GM10266 (cell line): ENCODE data around the gene MYH11.

Experiments used
- DNase-seq: peaks from one replicate; pipeline ENCODE4 v3.0.0; 2012; ENCODE audit errors: extremely low spot score
- TF ChIP-seq, protein P1 (sequence below): IDR thresholded peaks from 2 replicates; pipeline ENCODE4 v1.5.1; 2012; ENCODE audit warnings: mild to moderate bottlenecking, low read depth; ENCODE audit not compliant: control insufficient read depth, insufficient read depth; ENCODE audit errors: missing control alignments

The MYH11 gene

DNA sequence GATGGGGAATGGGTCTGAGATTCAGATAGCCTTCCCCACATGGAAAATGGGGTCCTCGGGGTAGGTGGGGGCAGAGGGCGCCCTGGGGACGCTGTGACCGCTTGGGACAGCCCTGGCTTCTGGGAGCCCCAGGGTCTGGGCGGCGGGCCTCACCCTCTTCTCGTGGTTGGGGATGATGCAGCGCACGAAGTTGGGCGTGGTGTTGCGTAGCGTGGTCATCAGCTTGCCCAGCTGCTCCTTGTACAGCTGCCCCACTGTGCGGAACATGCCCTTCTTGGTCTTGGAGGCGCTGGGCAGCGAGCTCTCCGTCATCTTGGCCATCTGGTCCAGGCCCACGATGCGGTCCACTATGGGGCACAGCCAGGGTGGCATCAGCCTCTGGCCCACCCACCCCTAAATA is 106.8 kb downstream of the MYH11 start:
- DNase-seq = no peak
- TF ChIP-seq, protein P1, sequence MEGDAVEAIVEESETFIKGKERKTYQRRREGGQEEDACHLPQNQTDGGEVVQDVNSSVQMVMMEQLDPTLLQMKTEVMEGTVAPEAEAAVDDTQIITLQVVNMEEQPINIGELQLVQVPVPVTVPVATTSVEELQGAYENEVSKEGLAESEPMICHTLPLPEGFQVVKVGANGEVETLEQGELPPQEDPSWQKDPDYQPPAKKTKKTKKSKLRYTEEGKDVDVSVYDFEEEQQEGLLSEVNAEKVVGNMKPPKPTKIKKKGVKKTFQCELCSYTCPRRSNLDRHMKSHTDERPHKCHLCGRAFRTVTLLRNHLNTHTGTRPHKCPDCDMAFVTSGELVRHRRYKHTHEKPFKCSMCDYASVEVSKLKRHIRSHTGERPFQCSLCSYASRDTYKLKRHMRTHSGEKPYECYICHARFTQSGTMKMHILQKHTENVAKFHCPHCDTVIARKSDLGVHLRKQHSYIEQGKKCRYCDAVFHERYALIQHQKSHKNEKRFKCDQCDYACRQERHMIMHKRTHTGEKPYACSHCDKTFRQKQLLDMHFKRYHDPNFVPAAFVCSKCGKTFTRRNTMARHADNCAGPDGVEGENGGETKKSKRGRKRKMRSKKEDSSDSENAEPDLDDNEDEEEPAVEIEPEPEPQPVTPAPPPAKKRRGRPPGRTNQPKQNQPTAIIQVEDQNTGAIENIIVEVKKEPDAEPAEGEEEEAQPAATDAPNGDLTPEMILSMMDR = no peak

DNA sequence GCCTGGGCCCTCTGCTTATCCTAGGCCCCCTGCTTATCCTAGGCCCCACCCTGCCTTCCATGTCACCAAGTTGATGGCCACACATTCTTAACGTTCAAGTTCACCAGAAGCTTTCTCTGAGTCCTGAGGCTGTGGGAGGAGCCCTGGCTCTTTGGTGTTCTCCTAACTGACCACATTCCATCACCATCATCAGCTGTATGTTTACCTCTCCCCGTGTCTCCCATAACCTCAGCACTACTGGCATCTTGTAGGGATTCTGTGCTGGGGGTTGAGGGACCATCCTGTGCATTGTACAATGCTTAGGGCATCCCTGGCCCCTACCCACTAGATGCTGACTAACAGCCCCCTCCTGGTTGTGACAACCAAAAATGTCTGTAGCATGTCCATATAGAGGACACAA is 107.5 kb downstream of the MYH11 start:
- TF ChIP-seq, protein P1 = no peak
- DNase-seq = no peak

DNA sequence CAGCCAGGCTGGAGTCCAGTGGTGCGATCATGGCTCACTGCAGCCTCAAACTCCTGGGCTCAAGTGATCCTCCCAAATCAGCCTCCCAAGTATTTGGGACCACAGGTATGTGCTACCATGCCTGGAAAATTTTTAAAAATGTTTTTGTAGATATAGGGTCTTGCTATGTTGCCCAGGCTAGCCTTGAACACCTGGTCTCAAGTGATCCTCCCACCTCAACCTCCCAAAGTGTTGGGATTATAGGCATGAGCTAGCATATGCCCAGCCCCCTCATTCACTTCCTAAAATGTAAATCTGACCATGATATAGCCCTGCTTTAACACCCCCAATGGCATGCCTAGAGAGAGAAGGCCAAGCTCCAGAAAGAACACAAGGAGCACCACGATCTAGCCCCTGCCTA is 108.2 kb downstream of the MYH11 start:
- DNase-seq = no peak
- TF ChIP-seq, protein P1 = no peak

DNA sequence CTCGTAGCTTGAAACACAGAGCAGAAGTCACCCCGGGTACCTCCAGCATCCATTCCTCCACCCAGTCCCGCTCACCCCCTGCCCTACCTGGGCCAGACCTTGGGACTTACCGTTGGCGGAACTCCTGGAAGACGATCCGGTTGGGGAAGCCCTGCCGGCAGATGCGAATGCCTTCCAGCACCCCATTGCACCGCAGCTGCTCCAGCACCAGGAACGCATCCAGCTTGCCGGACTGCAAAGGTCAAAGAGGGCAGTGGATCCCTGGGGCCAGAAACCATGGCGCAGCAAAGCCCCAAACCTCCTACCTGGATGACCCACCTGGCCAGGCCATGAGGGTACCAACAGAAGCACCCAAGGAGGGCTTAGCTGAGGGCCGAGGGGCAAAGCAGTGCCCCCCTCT is 108.9 kb downstream of the MYH11 start:
- TF ChIP-seq, protein P1 = no peak
- DNase-seq = no peak

DNA sequence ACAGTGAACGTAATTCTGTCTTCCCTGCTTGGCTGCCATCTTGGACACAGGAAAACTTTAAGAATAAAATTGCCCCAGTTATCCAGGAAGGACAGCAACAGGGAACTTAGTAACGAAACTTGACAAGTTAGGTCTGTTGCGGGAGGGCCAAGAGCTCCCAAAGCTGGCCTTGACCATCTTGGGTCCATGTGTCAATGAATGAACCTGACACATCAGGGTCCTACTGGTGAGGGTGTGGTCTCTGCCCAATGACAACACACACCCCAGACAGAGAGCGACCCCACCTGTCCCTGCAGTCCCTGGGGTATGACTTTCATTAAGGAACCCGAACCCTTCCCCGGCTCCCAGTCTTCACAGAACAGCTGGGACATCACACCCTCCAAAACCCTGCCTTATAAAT is 110.5 kb downstream of the MYH11 start:
- DNase-seq = no peak
- TF ChIP-seq, protein P1 = no peak

DNA sequence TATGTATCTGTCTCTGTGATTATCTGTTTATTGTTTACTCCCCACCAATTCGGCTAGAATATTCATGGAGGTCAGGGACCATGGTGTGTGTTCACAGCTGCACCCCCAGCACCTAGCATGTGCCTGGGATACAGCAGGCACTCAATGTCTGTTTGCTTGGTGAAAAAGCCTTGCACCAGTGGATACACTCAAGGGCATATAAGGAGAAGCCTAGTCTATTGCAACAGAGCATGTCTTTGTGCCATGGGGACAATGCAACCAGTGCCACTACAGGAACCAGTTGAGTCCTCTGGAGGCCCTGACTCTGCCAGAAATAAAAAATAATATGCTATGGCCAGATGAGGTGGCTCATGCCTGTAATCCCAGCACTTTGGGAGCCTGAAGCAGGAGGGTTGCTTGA is 113.2 kb downstream of the MYH11 start:
- TF ChIP-seq, protein P1 = no peak
- no peak for DNase-seq

DNA sequence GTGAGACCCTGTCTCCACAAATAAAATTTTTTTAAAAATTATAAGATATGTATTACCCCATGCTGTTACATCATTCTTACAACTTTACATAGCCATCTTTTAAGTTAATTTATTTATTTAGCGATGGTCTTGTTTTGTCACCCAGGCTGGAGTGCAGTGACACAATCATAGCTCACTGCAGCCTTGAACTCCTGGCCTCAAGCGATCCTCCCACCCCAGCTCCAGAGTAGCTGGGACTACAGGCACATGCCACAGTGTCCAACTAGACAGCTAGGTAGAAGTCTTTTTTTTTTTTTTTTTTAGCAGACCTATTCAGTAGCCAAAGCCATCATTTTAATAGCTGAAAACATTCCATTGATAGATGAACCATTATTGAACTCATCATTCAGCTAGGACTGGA is 114.1 kb downstream of the MYH11 start:
- TF ChIP-seq, protein P1 = no peak
- DNase-seq = no peak
